ENCODE data around the gene DTNB.

Gene DTNB

DNA sequence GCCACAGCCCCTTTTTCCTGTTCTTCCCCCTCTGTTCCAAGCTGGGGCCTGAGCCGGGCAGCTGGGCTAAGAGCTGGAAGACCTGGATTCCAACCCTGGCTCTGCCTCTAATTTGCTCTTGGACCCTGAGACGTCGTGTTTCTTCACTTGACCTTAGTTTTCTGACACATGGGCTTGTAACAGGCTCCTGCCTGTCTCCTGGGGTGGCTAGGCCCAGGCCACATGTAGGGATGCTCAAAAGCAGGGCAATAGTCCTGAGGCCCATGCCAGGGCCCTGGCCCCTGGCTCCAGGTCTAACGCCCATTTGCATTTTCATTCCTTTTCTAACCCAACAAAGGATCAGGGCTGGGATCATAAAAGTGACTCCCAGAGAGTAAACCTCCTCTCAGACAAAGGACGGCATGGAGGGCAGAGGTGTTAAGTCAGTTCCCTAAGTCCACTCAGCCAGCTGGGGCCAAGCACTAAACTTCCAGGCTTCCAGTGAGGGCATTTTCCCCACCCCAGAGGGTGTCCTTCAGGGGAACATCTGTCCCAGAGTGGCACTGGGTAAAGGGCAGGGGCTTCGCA lies 315.0 kb downstream of the DTNB start:
- TF ChIP-seq ZNF423 (tag by site-specific recombination; IDR thresholded peaks at IDR 0.05), result no peak
- TF ChIP-seq ZNF146 (tag by site-specific recombination; IDR thresholded peaks at IDR 0.05), result no peak
- TF ChIP-seq SCRT1 (tag by site-specific recombination; IDR thresholded peaks at IDR 0.05; ENCODE audit: borderline replicate concordance), result no peak
- TF ChIP-seq ZNF510 (tag by site-specific recombination; IDR thresholded peaks at IDR 0.05; ENCODE audit: insufficient replicate concordance), result no peak
- no peak for TF ChIP-seq ZNF626 (tag by site-specific recombination; IDR thresholded peaks at IDR 0.05)
- no peak for TF ChIP-seq GLIS2 (tag by site-specific recombination; IDR thresholded peaks at IDR 0.05)
- TF ChIP-seq YY2 (tag by site-specific recombination; IDR thresholded peaks at IDR 0.05), result no peak
- TF ChIP-seq ZNF132 (tag by site-specific recombination; IDR thresholded peaks at IDR 0.05; ENCODE audit: borderline replicate concordance), result no peak
- no peak for TF ChIP-seq ZNF549 (tag by site-specific recombination; IDR thresholded peaks at IDR 0.05)
- TF ChIP-seq, protein P1, sequence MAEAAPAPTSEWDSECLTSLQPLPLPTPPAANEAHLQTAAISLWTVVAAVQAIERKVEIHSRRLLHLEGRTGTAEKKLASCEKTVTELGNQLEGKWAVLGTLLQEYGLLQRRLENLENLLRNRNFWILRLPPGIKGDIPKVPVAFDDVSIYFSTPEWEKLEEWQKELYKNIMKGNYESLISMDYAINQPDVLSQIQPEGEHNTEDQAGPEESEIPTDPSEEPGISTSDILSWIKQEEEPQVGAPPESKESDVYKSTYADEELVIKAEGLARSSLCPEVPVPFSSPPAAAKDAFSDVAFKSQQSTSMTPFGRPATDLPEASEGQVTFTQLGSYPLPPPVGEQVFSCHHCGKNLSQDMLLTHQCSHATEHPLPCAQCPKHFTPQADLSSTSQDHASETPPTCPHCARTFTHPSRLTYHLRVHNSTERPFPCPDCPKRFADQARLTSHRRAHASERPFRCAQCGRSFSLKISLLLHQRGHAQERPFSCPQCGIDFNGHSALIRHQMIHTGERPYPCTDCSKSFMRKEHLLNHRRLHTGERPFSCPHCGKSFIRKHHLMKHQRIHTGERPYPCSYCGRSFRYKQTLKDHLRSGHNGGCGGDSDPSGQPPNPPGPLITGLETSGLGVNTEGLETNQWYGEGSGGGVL (tag by site-specific recombination; IDR thresholded peaks at IDR 0.05), result no peak
- no peak for TF ChIP-seq ZNF514 (tag by site-specific recombination; IDR thresholded peaks at IDR 0.05)
- TF ChIP-seq, protein P2, sequence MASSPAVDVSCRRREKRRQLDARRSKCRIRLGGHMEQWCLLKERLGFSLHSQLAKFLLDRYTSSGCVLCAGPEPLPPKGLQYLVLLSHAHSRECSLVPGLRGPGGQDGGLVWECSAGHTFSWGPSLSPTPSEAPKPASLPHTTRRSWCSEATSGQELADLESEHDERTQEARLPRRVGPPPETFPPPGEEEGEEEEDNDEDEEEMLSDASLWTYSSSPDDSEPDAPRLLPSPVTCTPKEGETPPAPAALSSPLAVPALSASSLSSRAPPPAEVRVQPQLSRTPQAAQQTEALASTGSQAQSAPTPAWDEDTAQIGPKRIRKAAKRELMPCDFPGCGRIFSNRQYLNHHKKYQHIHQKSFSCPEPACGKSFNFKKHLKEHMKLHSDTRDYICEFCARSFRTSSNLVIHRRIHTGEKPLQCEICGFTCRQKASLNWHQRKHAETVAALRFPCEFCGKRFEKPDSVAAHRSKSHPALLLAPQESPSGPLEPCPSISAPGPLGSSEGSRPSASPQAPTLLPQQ (tag by site-specific recombination; IDR thresholded peaks at IDR 0.05), result no peak
- no peak for TF ChIP-seq ZNF777 (tag by site-specific recombination; IDR thresholded peaks at IDR 0.05; ENCODE audit: borderline replicate concordance)
- TF ChIP-seq, protein P3, sequence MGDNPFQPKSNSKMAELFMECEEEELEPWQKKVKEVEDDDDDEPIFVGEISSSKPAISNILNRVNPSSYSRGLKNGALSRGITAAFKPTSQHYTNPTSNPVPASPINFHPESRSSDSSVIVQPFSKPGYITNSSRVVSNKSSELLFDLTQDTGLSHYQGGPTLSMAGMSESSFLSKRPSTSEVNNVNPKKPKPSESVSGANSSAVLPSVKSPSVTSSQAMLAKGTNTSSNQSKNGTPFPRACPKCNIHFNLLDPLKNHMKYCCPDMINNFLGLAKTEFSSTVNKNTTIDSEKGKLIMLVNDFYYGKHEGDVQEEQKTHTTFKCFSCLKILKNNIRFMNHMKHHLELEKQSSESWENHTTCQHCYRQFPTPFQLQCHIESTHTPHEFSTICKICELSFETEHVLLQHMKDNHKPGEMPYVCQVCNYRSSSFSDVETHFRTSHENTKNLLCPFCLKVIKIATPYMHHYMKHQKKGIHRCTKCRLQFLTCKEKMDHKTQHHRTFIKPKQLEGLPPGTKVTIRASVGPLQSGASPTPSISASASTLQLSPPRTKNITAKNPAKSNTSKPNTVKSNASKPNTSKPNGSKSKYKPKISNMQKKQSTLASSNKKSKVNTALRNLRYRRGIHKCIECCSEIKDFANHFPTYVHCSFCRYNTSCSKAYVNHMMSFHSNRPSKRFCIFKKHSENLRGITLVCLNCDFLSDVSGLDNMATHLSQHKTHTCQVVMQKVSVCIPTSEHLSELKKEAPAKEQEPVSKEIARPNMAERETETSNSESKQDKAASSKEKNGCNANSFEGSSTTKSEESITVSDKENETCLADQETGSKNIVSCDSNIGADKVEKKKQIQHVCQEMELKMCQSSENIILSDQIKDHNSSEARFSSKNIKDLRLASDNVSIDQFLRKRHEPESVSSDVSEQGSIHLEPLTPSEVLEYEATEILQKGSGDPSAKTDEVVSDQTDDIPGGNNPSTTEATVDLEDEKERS (tag by site-specific recombination; IDR thresholded peaks at IDR 0.05), result no peak
- TF ChIP-seq, protein P4, sequence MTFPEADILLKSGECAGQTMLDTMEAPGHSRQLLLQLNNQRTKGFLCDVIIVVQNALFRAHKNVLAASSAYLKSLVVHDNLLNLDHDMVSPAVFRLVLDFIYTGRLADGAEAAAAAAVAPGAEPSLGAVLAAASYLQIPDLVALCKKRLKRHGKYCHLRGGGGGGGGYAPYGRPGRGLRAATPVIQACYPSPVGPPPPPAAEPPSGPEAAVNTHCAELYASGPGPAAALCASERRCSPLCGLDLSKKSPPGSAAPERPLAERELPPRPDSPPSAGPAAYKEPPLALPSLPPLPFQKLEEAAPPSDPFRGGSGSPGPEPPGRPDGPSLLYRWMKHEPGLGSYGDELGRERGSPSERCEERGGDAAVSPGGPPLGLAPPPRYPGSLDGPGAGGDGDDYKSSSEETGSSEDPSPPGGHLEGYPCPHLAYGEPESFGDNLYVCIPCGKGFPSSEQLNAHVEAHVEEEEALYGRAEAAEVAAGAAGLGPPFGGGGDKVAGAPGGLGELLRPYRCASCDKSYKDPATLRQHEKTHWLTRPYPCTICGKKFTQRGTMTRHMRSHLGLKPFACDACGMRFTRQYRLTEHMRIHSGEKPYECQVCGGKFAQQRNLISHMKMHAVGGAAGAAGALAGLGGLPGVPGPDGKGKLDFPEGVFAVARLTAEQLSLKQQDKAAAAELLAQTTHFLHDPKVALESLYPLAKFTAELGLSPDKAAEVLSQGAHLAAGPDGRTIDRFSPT (tag by site-specific recombination; IDR thresholded peaks at IDR 0.05), result no peak
- TF ChIP-seq, protein P5, sequence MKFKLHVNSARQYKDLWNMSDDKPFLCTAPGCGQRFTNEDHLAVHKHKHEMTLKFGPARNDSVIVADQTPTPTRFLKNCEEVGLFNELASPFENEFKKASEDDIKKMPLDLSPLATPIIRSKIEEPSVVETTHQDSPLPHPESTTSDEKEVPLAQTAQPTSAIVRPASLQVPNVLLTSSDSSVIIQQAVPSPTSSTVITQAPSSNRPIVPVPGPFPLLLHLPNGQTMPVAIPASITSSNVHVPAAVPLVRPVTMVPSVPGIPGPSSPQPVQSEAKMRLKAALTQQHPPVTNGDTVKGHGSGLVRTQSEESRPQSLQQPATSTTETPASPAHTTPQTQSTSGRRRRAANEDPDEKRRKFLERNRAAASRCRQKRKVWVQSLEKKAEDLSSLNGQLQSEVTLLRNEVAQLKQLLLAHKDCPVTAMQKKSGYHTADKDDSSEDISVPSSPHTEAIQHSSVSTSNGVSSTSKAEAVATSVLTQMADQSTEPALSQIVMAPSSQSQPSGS (tag by site-specific recombination; IDR thresholded peaks at IDR 0.05; ENCODE audit: low read depth), result no peak
- no peak for TF ChIP-seq ZNF501 (tag by site-specific recombination; IDR thresholded peaks at IDR 0.05)
- TF ChIP-seq ZNF169 (tag by site-specific recombination; IDR thresholded peaks at IDR 0.05), result no peak
- no peaks in the 10 kb centered on the region for H3K4me1 ChIP-seq (ENCODE audit: control insufficient read depth, insufficient read depth, low read length)
- no peak overlapping the region for H3K27ac ChIP-seq (ENCODE audit: extremely low read depth, low read depth, low read length)
- H3K9me3 ChIP-seq (ENCODE audit: control insufficient read depth, insufficient read depth, low read depth, low read length), result no peaks in the 10 kb centered on the region
- CTCF ChIA-PET, result interaction anchor here (0.8 to 1.3 kb wide), 3 partner anchors 9 to 19 kb away, joined by 3 to 5 read pairs (median 3); no protein-coding TSS in a partner anchor
- POLR2A ChIA-PET, result no interaction called here
- no peak overlapping the region for H3K4me3 ChIP-seq (ENCODE audit: low read depth, low read length)
- H3K36me3 ChIP-seq (ENCODE audit: control insufficient read depth in 2 of 2, insufficient read depth in 1 of 2, low read length in 2 of 2), result no peaks in the 10 kb centered on the region
